Transverse colon (tissue), 4 donors: ENCODE results near the gene CYP4F2. TPM values are rescaled to one million over a fixed set of nuclear protein-coding genes. Genes with fewer than 3 reads are reported as not detected.

Source experiments
- DNase-seq: peaks from one replicate; pipeline ENCODE4 v3.0.0-alpha.2; 2019
- H3K27ac ChIP-seq, 4 donors: fragments of 200-600 bp; sonication (generic); 2 replicates each; pipeline ENCODE4 v1.5.1; 2016 to 2018; ENCODE audit warnings: inconsistent platforms in 4 of 4
- H3K27me3 ChIP-seq: fragments of 200-600 bp; sonication (generic); 2 replicates; pipeline ENCODE4 v1.5.1; 2017; ENCODE audit warnings: inconsistent platforms
- H3K36me3 ChIP-seq, 4 donors: fragments of 200-600 bp; sonication (generic); 2 replicates each; pipeline ENCODE4 v1.5.1; 2017 to 2019; ENCODE audit warnings: inconsistent platforms in 4 of 4
- H3K4me1 ChIP-seq, 4 donors: fragments of 200-600 bp; sonication (generic); 2 replicates each; pipeline ENCODE4 v1.5.1; 2017 to 2020; ENCODE audit warnings: inconsistent platforms in 4 of 4
- H3K4me3 ChIP-seq, 4 donors: fragments of 200-600 bp; sonication (generic); 1 replicate in 1 of 4; 2 replicates in 3 of 4; pipeline versions ENCODE4 v1.5.1 to v1.6.1; 2017 to 2019; ENCODE audit warnings: inconsistent platforms in 4 of 4
- H3K9me3 ChIP-seq, 2 donors: fragments of 200-600 bp; sonication (generic); 2 replicates each; pipeline ENCODE4 v1.5.1; 2017 to 2019; ENCODE audit warnings: inconsistent platforms in 2 of 2
- EP300 ChIP-seq: sonication (generic); formaldehyde crosslinking; IDR thresholded peaks from one replicate; pipeline ENCODE4 v1.6.1; 2017; ENCODE audit warnings: antibody characterized with exemption, low read depth
- POLR2A ChIP-seq: fragments of 450-650 bp; IDR thresholded peaks from one replicate; pipeline ENCODE4 v1.6.1; 2016; ENCODE audit warnings: antibody characterized with exemption, mild to moderate bottlenecking, moderate library complexity
- POLR2AphosphoS5 ChIP-seq, 3 donors: sonication (generic); formaldehyde crosslinking; IDR thresholded peaks; one replicate each; pipeline ENCODE4 v1.6.1; 2016; ENCODE audit warnings: antibody characterized with exemption in 3 of 3
- WGBS, 2 donors: methylation state at CpG; one replicate each; pipeline ENCODE4 v1.1.5; 2018; ENCODE audit warnings: low coverage in 1 of 2; 5-methylcytosine and 5-hydroxymethylcytosine counted together
- in situ Hi-C, 4 donors: fragments of 200-750 bp; cut with MboI; loops; one replicate each; pipeline versions ENCODE4 v1.15.0 to v1.15.1; 2017; ENCODE audit warnings: low sequenced_read_pairs in 3 of 4, low pct_ligation_motif_present in 1 of 4, low pct_unique_long_range_greater_than_20kb in 1 of 4
- intact Hi-C: fragments of 100-400 bp; cut with DNase I; formaldehyde crosslinking; loops from one replicate; pipeline ENCODE4 v1.15.1; 2023; ENCODE audit warnings: low total_unique reads
- total RNA-seq, 4 donors: library from RNA; depleted of rRNA; stranded (reverse); fragments of >200 nt; gene quantifications; one replicate each; pipeline ENCODE4 v1.1.0, GENCODE V29; 2016
- TF ChIP-seq, protein P1 (sequence below), 5 experiments: fragments of 200-600 bp in 3 of 5; fragments of 450-650 bp in 2 of 5; sonication (generic) in 3 of 5; IDR thresholded peaks; 1 replicate in 2 of 5; 2 replicates in 3 of 5; pipeline ENCODE4 v1.5.1; 2016 to 2017; ENCODE audit warnings: antibody characterized with exemption in 5 of 5, inconsistent platforms in 3 of 5, mild to moderate bottlenecking in 2 of 5, moderate library complexity in 1 of 5

Gene CYP4F2
- total RNA-seq, 4 donors from 2014 or later, result 24.2 to 166 (median 32.7) TPM

DNA sequence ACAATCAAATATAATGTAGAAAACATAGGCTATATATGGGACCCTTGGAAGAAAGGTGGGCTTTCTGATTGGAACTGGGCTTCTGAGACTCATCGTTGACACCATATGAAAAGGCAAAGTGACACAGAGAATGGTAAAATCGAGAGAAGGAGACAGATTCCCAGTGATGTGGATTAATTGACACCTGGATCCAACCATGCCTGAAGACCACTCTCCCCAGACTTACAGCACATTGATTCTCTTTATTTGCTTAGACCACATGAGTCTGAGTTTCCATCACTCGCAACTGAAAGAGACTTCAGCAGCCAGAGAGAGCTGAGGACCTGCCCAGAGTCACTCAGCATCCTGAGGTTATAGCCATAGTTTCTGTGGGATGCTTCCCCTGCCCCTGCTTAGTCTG is 30.4 kb upstream of the CYP4F2 start:
- TF ChIP-seq EP300 (no peak), POLR2AphosphoS5 (IDR thresholded peaks at IDR 0.05) (no peak), POLR2A (no peak)
- TF ChIP-seq, protein P1, sequence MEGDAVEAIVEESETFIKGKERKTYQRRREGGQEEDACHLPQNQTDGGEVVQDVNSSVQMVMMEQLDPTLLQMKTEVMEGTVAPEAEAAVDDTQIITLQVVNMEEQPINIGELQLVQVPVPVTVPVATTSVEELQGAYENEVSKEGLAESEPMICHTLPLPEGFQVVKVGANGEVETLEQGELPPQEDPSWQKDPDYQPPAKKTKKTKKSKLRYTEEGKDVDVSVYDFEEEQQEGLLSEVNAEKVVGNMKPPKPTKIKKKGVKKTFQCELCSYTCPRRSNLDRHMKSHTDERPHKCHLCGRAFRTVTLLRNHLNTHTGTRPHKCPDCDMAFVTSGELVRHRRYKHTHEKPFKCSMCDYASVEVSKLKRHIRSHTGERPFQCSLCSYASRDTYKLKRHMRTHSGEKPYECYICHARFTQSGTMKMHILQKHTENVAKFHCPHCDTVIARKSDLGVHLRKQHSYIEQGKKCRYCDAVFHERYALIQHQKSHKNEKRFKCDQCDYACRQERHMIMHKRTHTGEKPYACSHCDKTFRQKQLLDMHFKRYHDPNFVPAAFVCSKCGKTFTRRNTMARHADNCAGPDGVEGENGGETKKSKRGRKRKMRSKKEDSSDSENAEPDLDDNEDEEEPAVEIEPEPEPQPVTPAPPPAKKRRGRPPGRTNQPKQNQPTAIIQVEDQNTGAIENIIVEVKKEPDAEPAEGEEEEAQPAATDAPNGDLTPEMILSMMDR (IDR thresholded peaks at IDR 0.05), result no peak
- H3K4me3 ChIP-seq, result no peak overlapping the region
- no peaks in the 10 kb centered on the region for H3K27me3 ChIP-seq
- H3K27ac ChIP-seq, result no peak overlapping the region
- in situ Hi-C loops, result no loop called here
- H3K36me3 ChIP-seq, result no peaks in the 10 kb centered on the region
- H3K9me3 ChIP-seq, result no peaks in the 10 kb centered on the region
- H3K4me1 ChIP-seq, result peaks cover 0 to 19% (median 0%) of the 10 kb centered on the region in 4 donors
- DNase-seq, result no peak
- intact Hi-C loops, result no loop called here
- 81 to 84% methylated on average over 2 to 3 of the region's 3 CpGs for WGBS, 2 donors

DNA sequence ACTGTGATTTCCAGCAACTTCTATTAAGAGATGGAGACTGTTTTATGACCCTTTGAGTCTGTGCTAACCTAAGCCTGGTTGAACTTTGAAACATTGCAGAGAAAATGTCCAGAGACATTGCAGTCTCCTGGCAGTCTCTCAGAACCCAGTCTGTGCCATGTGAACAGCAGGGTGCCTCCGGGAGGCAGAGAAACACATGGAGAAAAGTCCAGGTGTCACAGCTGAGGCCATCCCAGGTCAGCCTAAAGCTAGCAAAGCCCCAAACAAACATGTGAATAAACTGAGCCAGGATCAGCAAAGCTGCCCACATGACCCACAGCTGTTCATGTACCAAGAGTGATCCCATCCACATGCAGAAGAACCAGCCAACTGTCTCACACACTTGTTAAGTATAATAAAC is 28.6 kb upstream of the CYP4F2 start:
- H3K9me3 ChIP-seq, result no peaks in the 10 kb centered on the region
- H3K27me3 ChIP-seq, result no peaks in the 10 kb centered on the region
- H3K36me3 ChIP-seq, result no peaks in the 10 kb centered on the region
- 0% methylated on average over 1 of the region's 1 CpG; no CpG with 5 or more reads in 1 of the 2 donors for WGBS, 2 donors
- intact Hi-C loops (no loop called here), in situ Hi-C loops (no loop called here)
- H3K27ac ChIP-seq, result no peak overlapping the region
- DNase-seq, result no peak
- peaks cover 0 to 28% (median 0%) of the 10 kb centered on the region in 4 donors for H3K4me1 ChIP-seq
- no peak overlapping the region for H3K4me3 ChIP-seq
- TF ChIP-seq POLR2AphosphoS5 (IDR thresholded peaks at IDR 0.05), result no peak
- TF ChIP-seq POLR2A, result no peak

DNA sequence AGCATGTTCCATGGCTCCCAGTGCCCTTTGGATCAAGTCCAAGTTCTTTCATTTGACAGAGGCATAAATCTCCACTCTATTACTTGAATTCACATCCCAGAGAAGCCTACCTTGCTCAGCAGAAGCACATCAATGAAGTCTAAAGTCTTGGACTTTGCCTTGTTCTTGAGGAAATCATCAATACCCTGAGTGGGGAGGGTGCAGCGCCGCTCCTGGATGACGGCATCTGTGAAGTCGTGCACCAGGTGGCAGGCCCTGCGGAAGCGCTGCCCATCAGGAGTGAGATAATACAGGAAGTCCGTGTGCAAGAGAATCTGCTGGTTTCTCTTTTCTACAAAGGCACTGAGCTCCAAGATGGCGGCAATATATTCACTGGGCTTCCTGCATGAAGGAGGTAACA is 25.8 kb upstream of the CYP4F2 start:
- peak; percentile 81 for DNase-seq
- intact Hi-C loops, result no loop called here
- Histone ChIP-seq H3K9me3 (no peaks in the 10 kb centered on the region), H3K27ac (peak overlapping the region in 3 of 4 donors; percentile 36 to 61 (median 47)), H3K27me3 (no peaks in the 10 kb centered on the region), H3K36me3 (no peaks in the 10 kb centered on the region), H3K4me3 (no peak overlapping the region), H3K4me1 (peaks cover 0 to 28% (median 0%) of the 10 kb centered on the region in 4 donors)
- in situ Hi-C loops, result no loop called here
- 47 to 76% methylated on average over 3 to 8 of the region's 8 CpGs for WGBS, 2 donors
- TF ChIP-seq POLR2A (no peak), POLR2AphosphoS5 (IDR thresholded peaks at IDR 0.05) (peak in 1 of 3 donors; percentile 25)

DNA sequence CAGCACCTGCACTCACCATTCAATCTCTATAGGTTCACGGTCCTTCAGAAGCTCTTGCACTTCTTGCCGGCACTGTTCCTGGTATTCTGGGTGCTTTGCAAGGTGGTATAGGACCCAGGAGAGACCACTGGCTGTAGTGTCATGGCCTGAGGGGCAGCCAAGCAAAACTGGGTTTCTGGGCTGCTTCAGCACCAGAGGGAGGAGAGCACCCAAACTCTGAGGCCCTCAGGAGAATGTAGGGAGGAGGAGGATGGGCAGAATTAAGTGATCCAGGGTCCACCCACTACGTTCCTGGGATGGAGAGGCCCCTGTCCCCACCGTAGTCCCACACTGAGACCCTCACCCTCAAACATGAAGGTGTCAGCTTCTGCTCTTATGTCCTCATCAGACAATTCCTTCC is 24.1 kb upstream of the CYP4F2 start:
- in situ Hi-C loops (no loop called here), intact Hi-C loops (no loop called here)
- no peak overlapping the region for H3K4me3 ChIP-seq
- H3K27ac ChIP-seq, result no peak overlapping the region
- WGBS, 2 donors, result 60 to 86% methylated on average over 2 to 4 of the region's 4 CpGs
- DNase-seq, result no peak
- no peaks in the 10 kb centered on the region for H3K36me3 ChIP-seq
- H3K9me3 ChIP-seq, result no peaks in the 10 kb centered on the region
- peaks cover 0 to 25% (median 0%) of the 10 kb centered on the region in 4 donors for H3K4me1 ChIP-seq
- H3K27me3 ChIP-seq, result no peaks in the 10 kb centered on the region
- TF ChIP-seq, protein P1 (IDR thresholded peaks at IDR 0.05), result no peak
- TF ChIP-seq EP300 (no peak), POLR2A (no peak), POLR2AphosphoS5 (IDR thresholded peaks at IDR 0.05) (no peak)

DNA sequence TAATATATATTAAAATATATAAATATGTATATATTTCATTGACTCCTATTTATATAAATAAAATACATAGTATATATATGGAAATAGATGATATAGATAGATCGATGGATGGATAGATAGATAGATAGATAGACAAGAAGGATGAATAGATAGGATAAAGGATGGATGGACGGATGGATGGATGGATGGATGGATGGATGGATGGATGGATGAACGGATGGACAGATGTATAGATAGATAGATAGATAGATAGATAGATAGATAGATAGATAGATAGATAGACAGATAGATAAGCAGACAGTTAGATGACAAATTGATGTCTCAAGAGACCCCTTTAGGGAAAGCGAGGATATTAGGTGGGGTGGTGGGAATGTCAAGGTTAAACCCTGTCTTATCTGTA is 21.4 kb upstream of the CYP4F2 start:
- no peak overlapping the region for H3K4me3 ChIP-seq
- WGBS, 2 donors, result 81 to 90% methylated on average over 4 of the region's 4 CpGs
- intact Hi-C loops, result no loop called here

More for the DNA sequence above, 21.4 kb upstream of the CYP4F2 start:
- no peak for DNase-seq
- peaks cover 8 to 11% of the 10 kb centered on the region in 2 donors for H3K9me3 ChIP-seq
- peaks cover 0 to 9% (median 0%) of the 10 kb centered on the region in 4 donors for H3K36me3 ChIP-seq
- H3K4me1 ChIP-seq, result peaks cover 0 to 15% (median 0%) of the 10 kb centered on the region in 4 donors
- H3K27me3 ChIP-seq, result peaks cover 9% of the 10 kb centered on the region
- H3K27ac ChIP-seq, result no peak overlapping the region
- no peak for TF ChIP-seq POLR2A
- TF ChIP-seq, protein P1 (IDR thresholded peaks at IDR 0.05), result no peak
- TF ChIP-seq POLR2AphosphoS5 (IDR thresholded peaks at IDR 0.05), result no peak
- TF ChIP-seq EP300, result no peak
- in situ Hi-C loops, result no loop called here
